GM19035 (cell line): Measurements from ENCODE around the gene ETV4.

ENCODE experiments used
- ATAC-seq: cut with Tn5 transposase; IDR thresholded peaks from one replicate; pipeline ENCODE4 v1.9.1; 2021; ENCODE audit not compliant: unreplicated experiment

The ETV4 gene

DNA sequence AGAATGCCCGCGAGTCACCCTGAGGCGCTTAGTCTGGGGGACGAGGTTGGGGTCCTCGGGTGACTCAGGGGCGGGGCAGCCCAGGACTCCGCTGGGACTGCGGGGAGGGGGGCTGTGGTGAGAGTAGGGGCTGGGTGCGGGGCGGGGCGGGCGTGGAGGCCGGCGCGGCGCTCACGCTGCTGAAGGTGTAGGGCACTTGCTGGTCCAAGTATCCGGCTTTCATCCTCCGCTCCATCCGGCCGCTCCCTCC, 832 bp downstream of the ETV4 start:
- ATAC-seq, result no peak

DNA sequence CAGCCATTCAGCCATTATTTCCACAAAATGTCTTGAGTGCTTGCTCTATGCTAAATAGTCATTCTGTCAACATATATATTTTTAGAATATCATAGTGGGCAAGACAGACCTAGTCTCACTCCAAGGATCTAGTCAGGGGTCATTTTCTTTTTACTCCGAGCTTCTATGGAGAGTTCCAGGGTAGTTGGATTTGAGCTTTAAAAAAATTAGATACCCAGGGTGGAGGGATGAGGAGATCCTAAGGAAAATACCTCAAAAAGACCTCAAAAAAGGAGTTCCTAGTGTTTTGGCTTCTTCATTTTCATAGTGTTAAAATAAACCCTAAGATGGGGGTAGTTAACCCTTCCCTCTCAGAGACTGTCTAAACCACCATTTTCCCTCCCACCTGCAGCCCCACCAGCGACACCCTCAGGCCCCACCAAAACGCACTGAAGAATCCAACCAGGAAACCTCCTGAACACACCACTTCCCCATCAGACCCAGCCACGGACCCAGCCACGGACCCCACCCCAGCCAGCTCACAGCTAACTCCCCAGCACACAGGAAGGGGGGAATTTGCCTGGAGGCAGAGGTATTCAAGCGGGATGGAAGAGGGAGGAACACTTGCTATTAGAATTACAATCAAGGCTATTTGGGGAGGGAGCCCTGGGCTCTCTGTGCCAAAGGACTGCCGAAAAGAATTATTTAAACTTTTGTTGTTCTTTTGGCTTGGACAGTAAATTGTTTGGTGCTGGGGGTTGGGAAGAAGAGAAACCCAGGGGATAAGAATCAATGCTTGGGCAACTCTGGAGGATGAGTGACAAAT, 2.2 kb downstream of the ETV4 start:
- ATAC-seq, result no peak

DNA sequence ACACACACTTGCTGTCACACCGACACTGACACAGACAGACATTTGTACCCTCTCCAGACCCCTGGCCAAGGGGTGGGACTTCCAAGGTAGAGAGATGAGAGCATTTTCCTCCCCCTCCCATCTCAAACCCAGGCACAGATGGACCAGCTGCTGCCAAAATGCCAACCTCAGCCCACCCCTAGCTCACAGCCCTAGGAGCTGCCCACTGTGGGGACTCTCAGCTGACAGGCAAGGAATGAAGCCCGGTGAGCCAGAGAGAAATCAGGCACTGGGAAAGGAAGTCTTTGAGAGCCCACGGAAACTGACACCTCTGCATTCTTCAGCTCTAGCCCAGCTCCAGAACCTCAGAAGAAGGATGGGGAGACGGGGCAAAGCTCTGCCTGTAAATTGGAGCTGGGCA, 2.8 kb downstream of the ETV4 start:
- ATAC-seq, result no peak

DNA sequence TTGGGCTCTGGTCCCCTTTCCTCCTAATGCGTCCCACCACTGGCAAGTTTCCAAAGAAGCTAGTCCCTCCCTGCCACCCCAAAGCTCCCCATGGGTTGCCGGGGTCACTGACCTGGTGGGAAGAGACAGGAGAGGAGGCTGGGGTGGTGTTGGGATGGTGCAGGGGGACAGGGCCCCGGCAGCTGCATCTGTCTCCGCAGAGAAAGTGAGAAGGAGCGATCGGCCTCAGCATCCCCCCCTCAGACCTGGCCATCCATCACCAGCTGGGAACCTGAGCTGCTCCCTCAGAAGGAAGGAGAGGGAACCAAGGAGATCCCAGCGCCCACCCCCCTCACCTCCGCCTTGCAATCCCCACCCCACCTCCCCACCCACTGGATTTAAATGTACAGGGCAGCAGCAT, 3.3 kb downstream of the ETV4 start:
- no peak for ATAC-seq

DNA sequence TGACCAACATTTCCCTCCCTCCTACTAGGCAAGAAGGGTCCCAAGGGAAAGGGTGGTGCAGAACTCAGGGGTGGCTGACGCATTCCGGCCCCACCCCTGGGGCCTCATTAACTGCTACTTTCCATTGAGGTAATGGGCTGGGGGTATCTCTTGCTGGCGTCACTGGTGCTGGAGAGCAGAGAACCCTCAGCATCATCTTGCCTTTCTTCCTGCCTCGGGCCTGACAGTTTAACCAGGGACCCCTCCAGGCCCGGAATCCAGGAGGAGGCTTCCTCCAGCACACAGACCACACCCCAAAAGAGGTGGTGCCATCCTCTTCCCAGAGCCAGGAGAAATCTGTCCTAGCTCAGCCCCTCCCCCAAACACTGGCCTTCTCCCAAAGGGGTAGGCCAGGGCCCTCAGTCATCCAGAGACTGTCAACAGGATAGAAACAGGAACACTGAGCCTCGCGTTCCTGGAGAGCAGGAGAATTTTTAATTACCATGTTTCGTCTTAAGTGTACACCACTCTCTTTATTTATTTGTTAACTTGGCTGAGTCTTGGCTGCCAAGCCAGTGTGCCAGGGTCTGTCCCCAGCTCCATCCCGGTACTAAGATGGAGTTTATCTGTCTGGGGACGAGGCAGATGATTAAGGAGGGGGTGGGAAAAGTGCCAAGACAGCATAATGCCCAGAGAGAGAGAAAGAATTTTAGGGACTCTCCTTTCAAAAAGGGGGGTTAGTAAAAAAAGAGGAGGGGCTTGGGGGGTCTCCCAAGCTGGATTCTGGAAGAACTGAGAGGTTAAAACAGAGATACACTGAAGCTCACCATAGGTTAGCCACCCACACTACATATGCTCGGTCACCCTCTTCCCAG, 5.1 kb downstream of the ETV4 start:
- ATAC-seq, result no peak

DNA sequence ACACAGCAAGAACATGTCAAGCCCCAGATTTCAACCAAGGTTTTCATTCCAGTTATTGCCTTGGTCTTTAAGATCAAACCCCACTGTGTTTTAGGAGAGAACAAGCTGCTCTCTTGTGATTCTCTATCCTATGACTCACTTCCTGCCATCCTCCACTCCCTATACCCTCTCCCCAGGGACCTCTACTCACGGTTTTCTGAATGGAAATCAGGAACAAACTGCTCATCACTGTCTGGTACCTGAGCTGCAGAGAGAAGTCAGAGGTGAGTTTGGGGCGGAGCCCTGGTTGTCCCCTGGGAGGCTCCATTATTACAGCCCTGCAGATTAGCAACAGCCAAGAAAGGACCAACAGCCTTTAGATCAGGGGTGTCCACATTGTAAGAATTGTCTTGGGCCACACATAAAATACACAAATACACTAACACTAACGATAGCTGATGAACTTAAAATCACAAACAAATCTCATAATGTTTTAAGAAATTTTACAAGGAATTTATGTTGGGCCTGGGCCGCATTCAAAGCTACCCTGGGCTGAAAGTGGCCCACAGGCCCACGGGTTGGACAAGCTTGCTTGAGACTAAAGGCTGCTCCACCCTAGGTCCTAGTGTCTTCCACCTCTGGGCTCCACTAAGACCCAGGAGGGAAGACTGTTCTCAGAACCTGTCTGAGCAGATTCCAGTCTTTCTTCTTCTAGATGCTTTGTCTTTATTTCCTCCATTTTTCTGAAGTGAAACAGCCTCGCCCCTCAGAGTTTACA, 9.7 kb downstream of the ETV4 start:
- ATAC-seq, result no peak

DNA sequence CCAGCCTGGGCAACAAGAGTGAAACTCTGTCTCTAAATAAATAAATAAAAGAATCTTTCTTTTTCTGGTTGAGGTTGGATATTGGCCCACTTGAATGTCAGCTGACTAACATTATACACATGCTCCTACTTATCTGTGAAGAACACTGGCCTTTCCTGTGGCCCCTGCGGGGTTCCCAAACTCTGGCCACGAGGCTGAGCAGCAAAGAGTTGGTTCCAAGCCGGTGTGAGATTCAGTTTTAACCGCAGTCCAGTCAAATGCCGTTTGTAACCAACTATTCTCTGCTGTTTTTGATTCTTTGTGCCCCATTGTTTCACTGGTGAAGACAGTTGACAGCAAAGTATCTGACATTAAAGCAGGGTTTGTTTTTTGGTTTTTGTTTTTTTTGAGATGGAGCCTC, 11.2 kb downstream of the ETV4 start:
- no peak for ATAC-seq

DNA sequence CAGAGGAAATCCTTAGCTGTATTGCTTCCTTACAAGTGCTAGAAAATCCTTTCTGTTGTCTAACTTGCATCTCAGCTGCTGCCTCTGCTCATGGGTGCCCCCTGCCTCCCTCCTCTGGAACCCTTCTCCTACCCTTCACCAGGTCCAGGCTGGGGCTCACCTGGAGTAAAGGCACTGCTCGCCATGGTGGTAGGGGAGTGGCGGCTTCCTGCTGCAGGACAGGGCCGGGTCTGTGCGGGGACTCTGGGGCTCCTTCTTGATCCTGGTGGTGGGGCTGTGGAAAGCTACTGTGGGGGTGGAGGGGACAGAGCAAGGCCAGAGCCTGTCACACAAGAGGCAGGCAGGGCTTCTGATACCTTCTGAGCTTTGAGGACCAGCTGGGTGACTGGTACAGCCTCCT, 12.4 kb downstream of the ETV4 start:
- no peak for ATAC-seq

DNA sequence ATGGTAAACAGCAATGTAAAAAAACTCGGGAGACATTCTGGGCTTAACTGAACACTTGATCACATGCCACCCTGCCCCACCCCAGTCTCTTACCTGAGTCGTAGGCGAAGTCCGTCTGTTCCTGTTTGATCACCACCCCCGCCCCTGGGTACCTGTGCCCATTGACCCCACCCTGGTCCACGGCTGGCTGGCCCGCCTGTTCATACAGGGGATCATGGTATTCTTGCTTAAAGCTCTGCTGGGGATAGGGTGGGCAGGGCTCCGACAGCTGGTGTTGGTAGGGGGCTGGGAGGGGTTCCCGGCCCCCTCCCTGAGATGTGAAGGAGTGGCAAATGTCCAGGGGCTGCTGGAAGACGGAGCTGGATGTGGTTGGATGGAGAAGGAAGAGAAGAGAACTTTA, 13.6 kb downstream of the ETV4 start:
- no peak for ATAC-seq

DNA sequence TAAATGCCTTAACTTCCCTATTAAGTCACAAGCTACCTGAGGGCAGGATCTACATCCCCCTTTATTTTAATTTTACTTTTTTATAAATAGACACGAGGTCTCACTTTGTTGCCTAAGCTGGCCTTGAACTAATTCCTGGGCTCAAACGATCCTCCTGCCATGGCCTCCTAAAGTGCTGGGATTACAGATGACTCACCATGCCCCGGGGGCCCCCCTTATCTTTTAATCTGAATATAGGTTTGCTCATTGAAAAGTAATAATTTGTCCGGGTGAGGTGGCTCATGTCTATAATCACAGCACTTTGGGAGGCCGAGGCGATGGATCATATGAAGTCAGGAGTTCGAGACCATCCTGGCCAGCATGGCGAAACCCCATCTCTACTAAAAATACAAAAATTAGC, 14.2 kb downstream of the ETV4 start:
- ATAC-seq, result no peak

DNA sequence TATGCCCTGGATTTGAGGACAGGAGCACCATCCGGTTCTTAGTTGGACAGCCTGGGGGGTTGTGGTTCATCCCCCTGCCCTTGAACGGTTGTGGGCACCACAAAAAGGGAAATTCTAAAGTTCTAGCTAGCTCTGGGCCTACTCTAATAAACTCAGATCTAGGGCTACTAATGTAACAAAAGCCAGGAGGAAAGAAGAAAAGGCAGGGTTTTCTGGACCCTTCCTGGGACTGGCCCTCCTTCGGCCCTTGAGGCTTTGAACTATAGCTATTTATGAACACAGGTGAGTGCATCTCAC, 15.1 kb downstream of the ETV4 start:
- ATAC-seq, result no peak

DNA sequence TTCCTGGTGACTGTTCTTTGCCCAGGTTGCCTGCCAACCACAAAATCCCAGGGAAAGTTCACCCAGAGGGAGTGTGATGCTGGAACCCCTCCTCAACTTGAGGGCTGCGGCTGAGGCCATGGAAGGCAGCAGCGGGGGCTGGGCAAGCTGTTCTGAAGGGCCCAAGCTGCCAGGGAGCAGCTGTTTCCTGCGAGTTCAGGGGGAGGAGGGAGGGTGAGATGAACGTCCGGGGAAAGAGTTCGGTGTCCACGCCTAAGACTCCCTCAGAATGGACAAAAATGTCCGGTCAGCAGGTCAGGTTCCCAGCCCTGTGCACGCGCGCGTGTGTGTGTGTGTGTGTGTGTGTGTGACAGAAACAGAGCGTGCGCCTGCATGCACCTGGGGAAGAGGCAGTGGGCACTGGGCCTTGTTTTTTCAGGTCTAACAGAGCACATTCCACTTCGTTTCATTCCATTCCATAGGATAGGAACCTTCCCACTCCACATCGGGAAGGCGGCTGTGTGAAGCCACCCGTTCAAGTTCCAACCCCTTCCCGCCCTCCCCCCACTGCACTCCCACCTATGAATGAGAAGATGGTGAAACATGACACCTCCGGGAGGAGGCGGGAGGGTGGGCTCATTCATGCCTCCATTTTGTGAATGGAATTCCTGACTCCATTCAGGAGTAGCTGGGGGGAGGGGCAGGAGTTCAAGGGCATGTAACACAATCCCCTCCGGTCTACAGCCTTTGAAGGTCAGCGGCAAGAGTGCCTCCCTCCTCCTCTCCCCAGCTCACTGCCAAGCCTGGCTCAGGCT, 15.7 kb downstream of the ETV4 start:
- ATAC-seq, result no peak

DNA sequence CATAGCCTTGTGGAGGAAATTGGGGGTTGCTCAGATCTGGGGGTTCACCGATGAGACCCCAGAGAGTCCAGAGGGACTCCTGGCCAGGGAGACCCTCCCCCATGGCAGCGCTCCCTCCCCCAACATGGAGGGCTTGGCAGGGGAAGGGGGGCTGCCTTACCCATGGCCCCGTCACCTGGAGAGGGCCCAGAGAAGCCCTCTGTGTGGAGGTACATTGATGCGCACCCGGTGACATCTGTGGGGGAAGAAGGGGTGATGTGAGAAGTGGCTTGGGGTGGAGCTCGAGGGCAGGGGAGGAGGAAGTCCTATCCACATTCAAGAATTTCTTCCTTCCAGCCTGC, 16.2 kb downstream of the ETV4 start:
- no peak for ATAC-seq

DNA sequence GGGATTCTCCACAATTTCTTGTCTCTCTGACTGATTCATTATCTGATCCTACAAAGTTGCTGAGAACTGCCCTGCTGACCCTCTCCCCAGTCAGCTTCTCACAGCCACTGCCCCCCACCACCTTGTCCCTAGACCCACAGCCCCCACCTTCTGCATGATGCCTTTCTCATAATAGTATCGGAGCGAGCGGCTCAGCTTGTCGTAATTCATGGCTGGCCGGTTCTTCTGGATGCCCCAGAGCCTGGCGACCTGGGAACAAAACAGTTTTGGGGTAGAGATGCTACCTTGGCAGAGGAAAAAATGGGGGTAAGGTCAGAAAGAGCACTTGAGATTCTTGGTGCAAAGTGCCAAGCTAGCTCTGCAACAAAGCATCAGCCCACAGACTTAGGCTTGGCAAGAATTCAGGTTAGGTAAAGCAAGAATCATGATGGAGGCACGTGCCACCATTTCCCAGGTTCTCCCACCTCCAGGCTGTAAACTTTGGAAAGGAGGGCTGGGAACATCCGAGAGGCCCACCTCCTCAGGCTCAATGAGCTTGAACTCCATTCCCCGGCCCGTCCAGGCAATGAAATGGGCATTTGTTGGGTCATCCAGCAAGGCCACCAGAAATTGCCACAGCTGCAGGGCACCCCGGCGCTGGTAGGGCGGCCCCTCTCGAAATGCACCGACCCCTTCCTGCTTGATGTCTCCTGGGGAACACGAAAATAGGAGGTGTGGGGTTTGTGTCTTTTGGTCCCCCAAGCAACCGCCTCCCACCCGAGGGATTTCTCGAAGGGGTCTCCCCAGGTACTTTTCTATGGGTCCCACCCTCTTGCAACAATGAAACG, 16.9 kb downstream of the ETV4 start:
- ATAC-seq, result no peak

DNA sequence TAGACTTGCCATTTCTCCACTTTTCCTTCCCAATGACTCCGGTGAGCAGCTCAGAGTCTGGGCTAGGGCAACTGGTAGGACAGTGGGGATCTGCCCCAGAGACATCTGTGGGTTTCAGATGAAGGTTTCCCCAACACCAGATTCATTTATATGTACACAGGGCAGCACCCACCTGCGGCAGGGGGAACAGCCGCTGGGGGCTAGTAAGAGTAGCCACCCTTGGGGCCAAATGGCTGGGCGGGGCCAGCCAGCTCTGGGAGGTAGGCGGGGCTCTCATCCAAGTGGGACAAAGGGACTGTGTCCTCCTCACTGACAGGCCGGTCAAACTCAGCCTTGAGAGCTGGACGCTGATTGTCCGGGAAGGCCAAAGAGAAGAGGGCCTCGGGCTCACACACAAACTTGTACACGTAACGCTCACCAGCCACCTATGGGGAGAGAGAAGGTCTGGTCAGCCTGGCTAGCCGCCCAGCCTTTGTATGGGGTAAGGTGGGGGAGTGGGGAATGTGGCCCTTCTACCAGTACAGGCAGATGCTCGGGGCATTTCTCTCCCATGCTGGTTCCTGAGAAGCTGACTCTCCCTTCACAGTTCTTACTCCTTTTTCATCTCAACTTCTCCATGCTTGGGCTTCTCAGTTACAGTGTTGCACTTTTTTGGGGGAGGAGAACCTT, 17.7 kb downstream of the ETV4 start:
- ATAC-seq, result no peak

DNA sequence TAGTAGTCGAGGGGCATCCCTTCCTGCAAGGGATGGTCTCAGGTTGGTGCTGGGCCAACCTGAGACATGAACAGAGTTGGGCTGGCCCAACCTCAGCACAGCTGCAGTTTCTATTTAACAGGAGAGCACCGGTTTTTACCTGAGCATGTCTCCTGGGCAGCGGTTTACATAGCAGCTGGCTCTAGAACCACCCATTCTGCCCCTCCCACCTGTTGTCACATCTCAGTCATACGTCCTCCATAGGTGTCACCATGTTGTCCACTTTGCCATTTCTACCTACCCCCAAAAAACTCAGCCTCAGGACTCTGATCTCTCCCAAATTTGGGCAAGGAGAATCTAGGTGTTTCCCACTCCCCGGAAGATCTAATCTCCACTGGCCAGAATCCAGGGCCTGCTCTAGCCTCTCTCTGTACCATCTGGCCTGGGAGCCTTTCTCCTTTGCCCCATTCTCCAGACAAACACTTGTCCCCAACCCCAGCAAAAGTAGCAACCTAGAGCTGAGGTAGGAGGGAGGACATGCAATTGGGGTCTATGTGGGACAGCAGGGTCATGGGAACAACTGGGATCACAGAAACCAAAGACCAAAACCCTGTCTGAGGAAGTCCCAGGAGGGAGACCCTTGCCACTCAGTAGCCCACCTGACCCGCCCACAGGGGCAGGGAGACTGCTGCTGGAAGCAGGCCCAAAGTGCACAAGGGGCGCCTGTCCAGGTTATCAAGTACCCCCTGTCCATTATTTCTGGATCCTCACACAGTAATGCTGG, 19.1 kb downstream of the ETV4 start:
- no peak for ATAC-seq

DNA sequence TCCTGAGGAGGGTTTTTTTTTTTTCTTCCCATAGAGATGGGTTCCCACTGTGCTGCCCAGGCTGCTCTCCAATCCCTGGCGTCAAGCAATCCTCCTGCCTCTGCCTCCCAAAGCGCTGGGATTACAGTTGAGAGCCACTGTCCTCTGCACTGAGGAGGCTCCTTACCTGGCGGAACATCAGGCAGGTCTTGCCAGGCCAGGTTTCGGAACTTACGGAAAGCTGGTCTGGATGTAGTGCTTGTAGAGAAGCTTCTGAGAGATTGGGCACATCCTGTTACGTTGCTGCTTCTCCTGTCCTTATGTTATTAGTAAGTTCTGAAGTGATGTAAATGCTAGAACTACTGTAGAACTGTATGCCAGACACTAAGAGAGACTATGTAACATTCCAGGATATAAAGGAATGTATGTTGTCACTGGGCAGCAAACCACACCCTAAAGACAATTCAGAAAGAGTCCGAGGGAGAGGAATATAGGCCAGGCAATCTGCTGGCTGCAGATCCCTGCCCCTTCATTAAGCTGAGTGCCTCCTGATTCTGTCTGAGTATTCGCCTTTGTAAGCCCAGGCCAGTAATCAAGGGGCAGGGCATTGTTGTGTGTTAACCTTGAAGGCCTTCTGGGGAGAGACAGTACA, 21.1 kb downstream of the ETV4 start:
- ATAC-seq, result no peak

DNA sequence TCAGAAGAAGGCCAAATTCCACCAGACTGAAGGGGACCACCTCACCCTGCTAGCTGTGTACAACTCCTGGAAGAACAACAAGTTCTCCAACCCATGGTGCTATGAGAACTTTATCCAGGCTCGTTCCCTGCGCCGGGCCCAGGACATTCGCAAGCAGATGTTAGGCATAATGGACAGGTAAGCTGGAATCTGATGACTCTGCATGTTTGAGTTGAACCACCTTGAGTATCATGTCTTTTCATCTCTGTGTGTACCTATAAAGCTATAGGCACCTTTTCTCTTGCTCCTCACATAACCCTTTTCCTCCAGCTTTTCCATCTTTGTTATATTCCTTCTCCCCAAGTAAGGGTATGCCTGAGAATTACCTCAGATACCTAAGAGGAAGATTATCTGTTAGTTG, 24.8 kb downstream of the ETV4 start:
- no peak for ATAC-seq
